ENCODE data around the gene TRIM14. TPM values are rescaled to one million over a fixed set of nuclear protein-coding genes. Genes with fewer than 3 reads are reported as not detected.
"Not testable (repeated sequence)": the region's sequence is repeated elsewhere in the genome, so short reads cannot be mapped to it uniquely, and the experiment has no call there.

TRIM14 gene
- total RNA-seq, 2 experiments from 2014 or later: 23.5 to 23.6 TPM

GRCh38 chr9:98080326-98080725 lies 38.7 kb downstream of the TRIM14 start:
- no peak for TF ChIP-seq CTCF (IDR thresholded peaks at IDR 0.05)
- Histone ChIP-seq H3K9me3 (ENCODE audit: control insufficient read depth in 1 of 2, insufficient read depth in 1 of 2, low read length in 2 of 2) (no peaks in the 10 kb centered on the region), H3K4me1 (ENCODE audit: insufficient read depth, low read length) (peaks cover 27% of the 10 kb centered on the region), H3K27ac (ENCODE audit: low read depth in 1 of 2, low read length in 2 of 2) (no peak overlapping the region), H3K4me3 (ENCODE audit: low read length) (no peak overlapping the region), H3K27me3 (ENCODE audit: control insufficient read depth in 1 of 2, insufficient read depth in 2 of 2, low read length in 2 of 2) (no peaks in the 10 kb centered on the region), H3K36me3 (ENCODE audit: insufficient read depth, low read length) (peaks cover 69% of the 10 kb centered on the region)
- ChIA-PET CTCF (interaction anchor here (1.2 to 1.7 kb wide), 2 partner anchors 11 to 111 kb away, joined by 3 read pairs; no protein-coding TSS in a partner anchor), POLR2A (interaction anchor here (1.6 kb wide), 1 partner anchor 23 kb away, joined by 4 read pairs; no protein-coding TSS in a partner anchor)
- no peaks in the 10 kb centered on the region for H3K27me3 Mint-ChIP-seq
- DNase-seq (no peak), ATAC-seq (ENCODE audit: poor library complexity) (no peak)
- peaks cover 84% of the 10 kb centered on the region for H3K36me3 Mint-ChIP-seq (ENCODE audit: low read depth)
- peak overlapping the region; percentile 69 for H3K27ac Mint-ChIP-seq
- intact Hi-C loops (cut with DNase I, micrococcal nuclease): no loop called here
- H3K9me3 Mint-ChIP-seq: no peaks in the 10 kb centered on the region
- H3K4me1 Mint-ChIP-seq (ENCODE audit: low read depth): peaks cover 67% of the 10 kb centered on the region
- H3K4me3 Mint-ChIP-seq: no peak overlapping the region

- no peaks in the 10 kb centered on the region for H3K27me3 Mint-ChIP-seq
- POLR2A ChIA-PET: interaction anchor here (1.0 to 3.3 kb wide), 2 partner anchors 23 to 177 kb away, joined by 3 to 13 read pairs; partner anchors contain the start of gene TBC1D2
- CTCF ChIA-PET: interaction anchor here (1.5 to 1.7 kb wide), 2 partner anchors 12 to 39 kb away, joined by 3 to 4 read pairs; no protein-coding TSS in a partner anchor
Observed at GRCh38 chr9:98078895-98079294, 40.1 kb downstream of the TRIM14 start.

GRCh38 chr9:98076514-98076890 lies 42.5 kb downstream of the TRIM14 start:
- H3K27me3 ChIP-seq (ENCODE audit: control insufficient read depth in 1 of 2, insufficient read depth in 2 of 2, low read length in 2 of 2); H3K9me3 ChIP-seq (ENCODE audit: control insufficient read depth in 1 of 2, insufficient read depth in 1 of 2, low read length in 2 of 2); ATAC-seq (ENCODE audit: poor library complexity); H3K4me3 Mint-ChIP-seq; DNase-seq; H3K4me3 ChIP-seq (ENCODE audit: low read length); H3K9me3 Mint-ChIP-seq; H3K27me3 Mint-ChIP-seq: not testable (repeated sequence)
- H3K36me3 Mint-ChIP-seq (ENCODE audit: low read depth): peaks cover 46% of the 10 kb centered on the region
- H3K27ac Mint-ChIP-seq: peak overlapping the region; percentile 94
- CTCF ChIA-PET: interaction anchor here (0.5 to 1.1 kb wide), 5 partner anchors 13 to 187 kb away, joined by 3 to 4 read pairs (median 3); no protein-coding TSS in a partner anchor
- H3K36me3 ChIP-seq (ENCODE audit: insufficient read depth, low read length): peaks cover 32% of the 10 kb centered on the region
- peaks cover 31% of the 10 kb centered on the region for H3K4me1 ChIP-seq (ENCODE audit: insufficient read depth, low read length)
- peak overlapping the region; percentile 73 to 83 for H3K27ac ChIP-seq (ENCODE audit: low read depth in 1 of 2, low read length in 2 of 2)
- POLR2A ChIA-PET: interaction anchor here (0.6 to 3.3 kb wide), 5 partner anchors 25 to 180 kb away, joined by 3 to 13 read pairs (median 6); no protein-coding TSS in a partner anchor
- peaks cover 54% of the 10 kb centered on the region for H3K4me1 Mint-ChIP-seq (ENCODE audit: low read depth)
- intact Hi-C loops (cut with DNase I, micrococcal nuclease): loop anchor here (2.0 to 5.0 kb wide), 2 partner anchors 24 to 116 kb away; partner anchors contain the start of gene CORO2A (in 1 of the 2)

More at GRCh38 chr9:98078895-98079294, 40.1 kb downstream of the TRIM14 start:
- intact Hi-C loops (cut with DNase I, micrococcal nuclease): loop anchor here in 1 of 2 experiments (5.0 kb wide), 1 partner anchor 113 kb away; the partner anchor contains the start of gene CORO2A
- Histone ChIP-seq H3K27ac (ENCODE audit: low read depth in 1 of 2, low read length in 2 of 2) (no peak overlapping the region), H3K9me3 (ENCODE audit: control insufficient read depth in 1 of 2, insufficient read depth in 1 of 2, low read length in 2 of 2) (no peaks in the 10 kb centered on the region), H3K36me3 (ENCODE audit: insufficient read depth, low read length) (peaks cover 56% of the 10 kb centered on the region), H3K4me1 (ENCODE audit: insufficient read depth, low read length) (peaks cover 37% of the 10 kb centered on the region), H3K27me3 (ENCODE audit: control insufficient read depth in 1 of 2, insufficient read depth in 2 of 2, low read length in 2 of 2) (no peaks in the 10 kb centered on the region), H3K4me3 (ENCODE audit: low read length) (no peak overlapping the region)
- peaks cover 75% of the 10 kb centered on the region for H3K4me1 Mint-ChIP-seq (ENCODE audit: low read depth)
- no peaks in the 10 kb centered on the region for H3K9me3 Mint-ChIP-seq
- H3K4me3 Mint-ChIP-seq: no peak overlapping the region
- ATAC-seq (ENCODE audit: poor library complexity): no peak
- H3K36me3 Mint-ChIP-seq (ENCODE audit: low read depth): peaks cover 70% of the 10 kb centered on the region
- no peak for TF ChIP-seq CTCF (IDR thresholded peaks at IDR 0.05)
- H3K27ac Mint-ChIP-seq: peak overlapping the region; percentile 94
- DNase-seq: peak in 1 of 14 experiments; percentile 7

All from CD4-positive, alpha-beta T cell (primary cell).